Measurements from ENCODE around the gene ZDHHC4.

Gene ZDHHC4

GRCh38 chr7:6637544-6638229 lies 60.4 kb downstream of the ZDHHC4 start:
- no peak for DNase-seq

Data from NCI-H2029 (cell line).